CD4-positive, alpha-beta T cell treated with Interleukin-15 for 4 hours (primary cell): ENCODE results near the gene BST2.
"Not testable (repeated sequence)": the region's sequence is repeated elsewhere in the genome, so short reads cannot be mapped to it uniquely, and the experiment has no call there.

Experiments
- DNase-seq: peaks from one replicate; pipeline ENCODE4 v3.0.0-alpha.2; 2020; ENCODE audit warnings: low spot score

BST2 gene

DNA sequence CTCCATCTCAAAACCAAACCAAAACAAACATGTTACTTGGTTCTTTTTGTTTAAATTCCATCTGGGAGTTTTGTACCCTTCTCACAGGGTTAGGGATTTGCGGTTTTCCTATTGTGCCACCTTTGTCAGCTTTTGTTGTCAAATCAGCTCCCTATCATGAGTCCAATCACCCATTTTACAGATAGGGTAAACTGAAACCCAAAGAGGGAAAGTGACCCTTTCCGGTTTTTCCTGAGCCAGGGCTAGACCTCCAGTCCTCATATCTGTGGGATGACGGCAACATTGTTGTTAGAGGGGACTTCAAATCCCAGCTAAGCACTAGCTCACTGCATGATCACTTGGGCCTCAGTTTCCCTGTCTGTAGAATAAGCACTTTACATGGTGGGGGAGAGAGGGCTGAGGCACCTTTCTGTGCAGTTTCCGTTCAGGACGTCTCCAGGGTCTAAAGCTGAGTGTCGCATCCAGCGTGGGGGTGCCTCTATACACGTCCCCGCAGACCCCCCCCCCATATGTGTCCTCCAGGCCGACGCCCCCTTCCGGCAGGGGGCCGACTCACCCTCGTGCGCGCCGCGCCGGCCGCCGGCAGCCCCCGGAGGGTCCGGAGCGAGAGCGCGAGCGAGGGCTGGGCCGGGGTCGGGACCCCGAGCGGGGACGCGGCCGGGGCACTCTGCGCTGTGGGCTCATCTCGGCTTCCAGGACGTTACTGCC lies 15.3 kb downstream of the BST2 start:
- no peak for DNase-seq

- no peak for DNase-seq
Measured at GRCh38 chr19:17389288-17389687, 16.1 kb downstream of the BST2 start.

- DNase-seq: peak; percentile 57
Measured at GRCh38 chr19:17385878-17386611, 19.4 kb downstream of the BST2 start.

- DNase-seq: no peak
Measured at GRCh38 chr19:17380426-17381138, 24.8 kb downstream of the BST2 start.

DNA sequence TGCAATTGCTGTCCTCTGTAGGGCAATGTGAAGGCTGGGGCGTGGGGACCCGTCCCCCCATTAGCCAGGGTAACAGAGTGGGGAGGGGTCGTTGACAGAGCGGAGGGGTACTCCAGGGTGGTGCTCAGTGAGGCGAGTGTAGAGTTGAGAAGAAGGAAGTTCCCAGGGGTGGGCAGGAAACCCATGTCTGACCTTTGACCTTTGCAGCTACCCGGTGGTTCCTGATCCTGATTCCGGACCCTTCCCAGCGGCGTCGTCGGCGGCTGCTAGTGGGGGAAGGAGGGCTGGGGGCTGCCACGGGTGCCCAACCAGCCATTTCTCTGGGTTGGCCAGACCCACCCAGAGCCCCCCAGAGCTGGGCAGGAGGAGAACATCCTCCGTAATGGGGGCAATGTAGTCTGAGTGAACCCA lies 26.2 kb downstream of the BST2 start:
- no peak for DNase-seq

GRCh38 chr19:17378271-17378670 lies 27.2 kb downstream of the BST2 start:
- no peak for DNase-seq

DNA sequence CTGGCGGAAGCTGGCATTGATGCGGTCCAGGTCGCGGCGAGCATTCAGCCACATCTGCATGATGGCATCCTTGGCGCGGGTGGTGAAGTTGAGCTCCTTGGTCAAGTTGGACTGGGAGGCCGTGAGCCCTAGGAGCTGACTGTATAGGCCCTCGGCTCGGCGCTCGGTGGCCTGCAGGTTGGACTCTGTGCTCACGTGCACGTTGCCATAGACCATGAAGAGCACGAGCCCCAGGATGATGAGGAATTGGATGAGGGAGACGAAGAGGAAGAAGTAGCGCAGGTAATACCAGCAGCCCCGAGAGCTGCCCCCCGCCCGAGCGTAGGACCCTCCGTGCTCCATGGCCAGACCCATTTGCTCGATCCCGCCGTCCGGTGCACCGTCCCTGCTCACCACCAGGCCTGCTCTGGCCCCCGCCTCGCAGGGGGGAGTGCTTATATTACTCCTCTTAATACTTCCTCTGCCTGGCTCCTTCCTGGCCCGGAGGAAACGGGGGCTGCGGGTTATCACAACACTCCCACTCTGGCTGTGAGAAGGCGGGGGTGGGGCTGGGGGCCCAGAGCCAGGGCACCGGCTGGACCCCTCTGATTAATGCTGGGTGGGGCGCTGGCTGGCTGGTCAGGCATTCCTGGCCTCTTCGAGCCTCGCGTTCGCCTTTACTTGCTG lies 28.4 kb downstream of the BST2 start, which contains the start of gene PLVAP:
PLVAP (minus strand) TSS at position 408 of the 666 bp plus-strand sequence; CDS start at position 354, 54 bp downstream.
- no peak for DNase-seq

DNA sequence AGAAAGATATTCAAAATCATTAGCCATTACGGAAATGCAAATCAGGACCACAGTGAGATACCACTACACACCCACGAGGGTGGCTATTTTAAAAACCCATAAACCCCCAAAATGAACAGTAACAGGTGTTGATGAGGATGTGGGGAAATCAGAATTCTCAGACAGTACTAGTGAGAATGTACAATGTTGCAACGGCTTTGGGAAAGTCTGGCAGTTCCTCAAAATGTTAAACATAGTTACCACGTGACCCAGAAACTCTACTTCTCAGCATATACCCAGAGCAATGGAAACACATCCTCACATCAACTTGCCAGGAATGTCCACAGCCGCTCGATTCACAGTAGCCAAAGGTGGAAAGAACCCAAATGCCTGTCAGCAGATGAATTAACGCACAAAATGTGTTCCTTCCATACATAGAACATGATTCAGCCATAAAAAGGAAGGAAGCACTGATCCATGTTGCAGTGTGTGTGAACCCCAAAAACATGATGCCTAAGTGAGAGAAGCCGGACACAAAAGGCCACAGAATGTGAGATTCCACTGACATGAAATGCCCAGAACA lies 35.3 kb downstream of the BST2 start:
- DNase-seq: no peak

DNA sequence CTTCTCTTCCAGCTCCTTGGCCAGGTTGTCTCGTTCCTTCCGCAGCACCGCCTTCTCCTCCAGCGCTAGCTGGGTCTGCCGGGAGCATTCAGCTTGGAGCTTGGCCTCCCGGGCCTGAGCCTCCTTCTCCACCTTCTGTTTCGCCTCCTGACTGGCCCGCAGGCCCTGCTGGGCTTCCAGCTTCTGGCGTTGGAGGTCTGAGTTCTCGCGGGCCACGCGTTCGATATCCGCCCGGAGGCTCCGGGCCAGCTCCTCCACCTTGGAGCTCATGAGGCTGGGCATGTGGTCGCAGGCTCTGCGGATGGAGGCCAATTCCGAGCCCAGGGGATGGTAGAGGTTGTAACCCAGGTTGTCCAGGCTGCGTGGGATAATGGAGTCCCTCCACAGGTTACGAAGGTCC lies 40.1 kb downstream of the BST2 start:
- DNase-seq: no peak

DNA sequence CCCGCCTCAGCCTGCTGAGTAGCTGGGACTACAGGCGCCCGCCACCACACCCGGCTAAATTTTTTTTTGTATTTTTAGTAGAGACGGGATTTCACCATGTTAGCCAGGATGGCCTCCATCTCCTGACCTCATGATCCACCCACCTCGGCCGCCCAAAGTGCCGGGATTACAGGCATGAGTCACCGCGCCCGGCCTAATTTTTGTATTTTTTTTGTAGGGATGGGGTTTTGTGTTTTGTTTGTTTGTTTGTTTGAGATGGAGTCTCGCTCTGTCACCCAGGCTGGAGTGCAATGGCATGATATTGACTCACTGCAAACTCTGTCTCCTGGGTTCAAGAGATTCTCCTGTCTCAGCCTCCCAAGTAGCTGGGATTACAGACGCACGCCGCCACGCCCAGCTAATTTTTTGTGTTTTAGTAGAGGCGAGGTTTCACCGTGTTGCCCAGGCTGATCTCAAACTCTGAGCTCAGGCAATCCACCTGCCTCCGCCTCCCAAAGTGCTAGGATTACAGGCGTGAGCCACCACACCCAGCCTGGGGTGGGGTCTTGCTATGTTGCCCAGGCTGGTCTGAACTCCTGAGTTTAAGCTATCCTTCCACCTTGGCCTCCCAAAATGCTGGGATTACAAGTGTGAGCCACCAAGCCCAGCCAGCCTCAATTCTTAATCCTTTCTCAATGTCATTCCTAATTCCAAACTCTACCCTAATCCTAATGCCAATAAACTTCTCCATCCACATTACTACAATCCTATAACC lies 41.4 kb downstream of the BST2 start:
- DNase-seq: not testable (repeated sequence)

DNA sequence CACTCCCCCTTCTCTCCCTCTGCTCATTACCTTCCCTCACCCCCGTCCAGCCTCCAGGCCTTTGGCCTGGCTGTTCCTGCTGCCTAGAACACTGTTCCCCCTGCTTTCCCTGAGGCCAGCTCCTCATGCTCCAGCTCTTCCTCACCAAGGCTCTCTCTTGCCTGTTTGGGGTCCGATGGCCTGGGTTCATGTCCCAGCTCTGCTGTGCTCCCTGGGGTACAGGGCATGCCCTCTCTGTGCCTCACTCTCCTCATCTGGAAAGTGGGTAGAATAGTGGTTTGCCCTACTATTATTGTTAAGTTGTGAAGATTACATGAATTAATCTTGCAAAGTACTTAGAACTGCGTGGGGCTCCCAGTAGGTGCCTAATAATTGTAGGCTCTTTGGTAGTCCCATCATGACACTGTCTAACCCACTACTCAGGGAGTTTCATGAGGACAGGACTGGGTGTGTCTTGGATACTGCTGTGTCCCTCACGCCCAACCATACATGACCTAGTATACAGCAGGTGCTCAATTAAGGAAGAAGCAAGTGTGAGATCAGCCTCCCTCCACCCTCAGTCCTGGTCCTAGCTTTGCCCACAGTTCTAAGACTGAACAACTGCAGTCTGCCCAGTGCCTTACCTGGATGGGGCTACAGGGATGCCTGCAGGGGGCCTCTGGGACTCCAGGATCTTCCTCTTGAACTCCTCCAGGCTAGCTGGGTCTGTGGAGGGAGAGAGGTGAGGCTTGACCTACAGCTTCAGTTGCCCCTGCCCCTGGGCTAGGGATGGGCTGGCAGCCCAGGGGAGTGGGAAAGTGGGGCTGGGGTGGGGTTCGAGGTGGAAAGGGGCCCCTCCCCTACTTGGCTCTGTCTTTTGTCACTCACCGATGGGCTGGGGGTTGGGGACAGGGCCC lies 45.3 kb downstream of the BST2 start:
- no peak for DNase-seq

DNA sequence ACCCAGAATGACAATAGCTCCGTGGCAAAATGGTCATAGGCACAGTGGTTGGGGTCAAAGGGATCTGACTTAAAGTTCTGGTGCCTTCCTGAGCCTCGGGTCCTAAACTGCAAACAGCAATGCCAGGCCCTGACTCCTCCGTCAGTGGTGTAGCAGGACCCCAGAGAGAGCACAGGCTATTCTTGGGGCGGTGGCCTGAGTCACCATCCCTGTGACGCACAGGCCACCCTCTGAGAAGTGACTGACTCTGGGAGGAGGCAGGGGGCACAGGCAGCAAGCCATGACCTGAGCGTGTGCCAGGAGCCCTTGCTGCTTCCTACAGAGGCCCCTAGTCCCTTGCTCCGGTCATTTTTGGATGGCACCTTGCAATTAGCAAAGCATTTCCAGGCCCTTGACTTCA lies 47.0 kb downstream of the BST2 start:
- DNase-seq: no peak

DNA sequence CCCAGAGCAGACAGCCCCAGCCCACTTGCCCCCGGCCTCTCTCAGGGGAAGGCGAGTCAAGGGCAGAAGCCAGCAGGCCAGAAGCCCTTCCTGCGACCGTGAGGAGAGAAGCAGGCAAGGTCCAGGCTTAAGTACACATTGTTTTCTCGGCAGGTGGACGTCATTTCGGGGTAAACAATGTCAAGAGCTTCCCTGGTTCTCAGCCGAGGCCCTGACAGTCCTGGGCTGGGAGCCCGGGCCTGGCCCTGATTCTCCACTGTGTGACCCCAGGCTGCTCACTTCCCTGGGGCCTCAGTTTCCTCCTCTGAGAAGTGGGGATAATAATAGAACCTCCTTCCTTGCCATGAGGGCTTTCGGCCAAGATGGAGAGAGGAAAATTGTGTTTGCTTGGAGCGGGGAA lies 47.7 kb downstream of the BST2 start:
- no peak for DNase-seq

DNA sequence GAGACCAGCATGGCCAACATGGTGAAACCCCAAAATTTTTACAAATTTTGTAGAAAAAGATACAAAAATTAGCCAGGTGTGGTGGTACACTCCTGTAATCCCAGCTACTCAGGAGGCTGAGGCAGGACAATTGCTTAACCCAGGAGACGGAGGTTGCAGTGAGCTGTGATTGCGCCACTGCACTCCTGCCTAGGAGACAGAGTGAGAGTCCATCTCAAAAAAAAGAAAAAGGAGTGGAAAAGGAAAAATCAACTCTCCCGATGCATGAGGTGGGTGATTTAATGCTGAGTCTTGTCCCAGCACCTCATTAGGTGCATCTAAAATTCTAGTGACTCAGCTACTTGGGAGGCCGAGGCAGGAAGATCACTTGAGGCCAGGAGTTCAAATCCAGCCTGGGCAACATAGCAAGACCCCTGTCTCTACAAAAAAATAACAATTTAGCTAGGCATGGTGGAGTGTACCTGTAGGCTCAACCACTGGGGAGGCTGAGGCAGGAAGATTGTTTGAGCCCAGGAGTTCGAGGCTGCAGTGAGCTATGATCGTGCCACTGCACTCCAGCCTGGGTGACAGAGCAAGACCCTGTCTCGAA lies 48.3 kb downstream of the BST2 start:
- no peak for DNase-seq

GRCh38 chr19:17353386-17353785 lies 52.0 kb downstream of the BST2 start:
- DNase-seq: no peak
